Stimulated activated CD4-positive, alpha-beta T cell treated with anti-CD3 and anti-CD28 coated beads, Interleukin-4, amount 100 ng/mL, for 1 hour (primary cell): ENCODE data around the gene NRXN2.

Experiments
- DNase-seq: peaks from one replicate; pipeline ENCODE4 v3.0.0-alpha.2; 2020

NRXN2 gene

GRCh38 chr11:64758330-64759079 lies 35.5 kb upstream of the NRXN2 start:
- DNase-seq: no peak

DNA sequence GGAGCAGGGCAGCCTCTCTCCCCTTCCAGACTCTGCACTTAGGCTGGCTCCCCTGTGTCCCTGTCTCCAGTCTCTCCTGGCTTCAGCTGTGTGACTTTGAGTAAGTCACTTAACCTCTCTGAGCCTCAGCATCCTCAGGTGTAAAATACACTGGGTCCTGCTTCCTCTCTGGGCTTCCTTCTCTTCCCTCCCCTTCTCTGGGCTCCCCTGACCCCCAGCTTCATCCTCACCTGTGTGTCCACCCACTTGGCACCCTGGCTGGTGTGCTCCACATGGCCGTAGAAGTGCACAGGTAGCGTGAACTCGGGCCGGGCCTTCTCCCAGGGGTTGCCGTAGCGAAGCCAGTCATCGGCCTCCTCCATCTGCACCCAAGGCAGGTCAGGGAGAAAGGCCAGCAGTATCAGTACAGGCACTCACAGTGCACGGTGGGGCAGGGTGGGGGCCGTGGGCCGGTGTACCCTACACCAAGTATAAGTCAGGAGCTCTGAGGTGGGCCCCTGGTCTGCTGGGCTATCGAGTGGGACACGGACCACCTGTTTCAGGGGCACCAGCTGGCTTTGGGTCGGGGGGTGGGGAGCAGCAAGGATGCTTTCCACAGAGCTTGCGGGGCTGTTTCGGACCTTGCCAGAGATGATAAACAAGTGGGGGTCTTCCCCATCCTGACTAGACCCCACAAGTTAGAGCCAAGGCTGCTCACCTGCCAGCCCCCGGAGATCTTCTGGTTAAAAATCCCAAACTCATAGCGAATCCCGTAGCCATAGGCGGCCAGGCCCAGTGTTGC lies 34.7 kb upstream of the NRXN2 start:
- no peak for DNase-seq

DNA sequence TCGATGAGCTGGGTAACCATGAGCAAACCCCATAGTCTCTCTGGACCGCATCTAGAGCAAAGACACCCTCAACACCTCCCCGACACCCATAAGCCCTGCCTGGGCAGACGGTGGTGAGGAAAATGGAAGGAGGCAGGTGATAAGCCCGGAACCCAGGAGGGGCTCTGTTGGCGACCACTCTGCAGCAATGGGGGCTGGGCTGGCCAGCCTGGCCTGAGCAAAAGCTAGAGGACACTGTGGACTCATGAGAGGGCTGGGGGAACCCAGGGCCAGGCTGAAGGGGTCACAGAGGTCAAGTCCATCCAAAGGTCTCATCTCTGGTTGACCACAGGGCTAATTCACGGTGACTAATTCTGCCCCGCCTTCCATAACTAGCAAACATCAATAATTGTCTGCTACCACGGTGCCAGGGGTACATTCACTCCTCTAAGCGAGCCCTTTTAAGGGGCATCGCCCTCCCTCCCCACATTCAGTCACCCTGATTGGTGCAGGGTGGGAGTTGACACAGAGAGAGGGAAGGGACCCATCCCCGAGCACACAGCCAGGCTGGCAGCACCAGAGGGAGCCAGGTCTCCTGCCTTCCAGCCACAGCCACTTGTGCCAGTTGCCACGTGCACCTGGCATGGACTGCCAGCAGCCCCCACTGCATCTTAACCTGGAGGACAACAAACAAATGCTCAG lies 32.8 kb upstream of the NRXN2 start:
- DNase-seq: no peak

DNA sequence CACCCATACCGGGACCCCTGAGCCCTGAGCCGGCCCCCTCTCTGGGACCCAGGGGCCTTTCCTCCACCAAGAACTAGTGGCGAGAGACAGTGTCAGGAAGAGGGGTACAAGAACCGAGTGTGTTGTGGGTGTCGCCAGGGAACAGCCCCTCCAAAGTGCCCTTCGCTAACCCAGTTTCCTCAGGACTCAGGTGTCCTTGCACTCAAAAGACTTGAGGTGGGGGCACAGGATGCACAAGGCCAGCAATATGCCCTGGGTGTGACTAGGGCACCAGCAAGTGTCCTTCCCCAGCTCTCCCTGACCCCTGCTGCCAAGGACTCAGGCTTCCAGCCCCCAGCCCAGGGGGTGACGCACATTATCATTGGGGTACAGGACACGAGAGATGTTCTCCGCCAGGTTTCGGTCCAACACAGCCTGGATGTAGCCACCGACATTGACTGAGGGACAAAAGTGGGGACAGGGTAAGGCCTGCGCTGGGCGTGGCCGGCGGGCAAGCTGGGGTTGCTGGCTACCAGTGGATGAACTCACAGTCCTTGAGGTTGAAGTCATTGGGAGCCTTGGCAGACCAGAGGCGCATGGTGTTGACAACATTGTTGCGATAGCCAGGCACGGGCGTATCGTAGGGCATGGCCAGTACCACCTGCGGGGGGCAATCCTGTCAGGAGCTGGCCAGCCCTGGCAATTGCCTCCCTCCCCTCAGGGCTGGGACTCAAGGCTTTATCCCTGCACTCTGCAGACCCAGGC lies 32.1 kb upstream of the NRXN2 start:
- DNase-seq: no peak

GRCh38 chr11:64754124-64754918 lies 31.3 kb upstream of the NRXN2 start:
- DNase-seq: no peak

GRCh38 chr11:64753380-64754123 lies 30.6 kb upstream of the NRXN2 start:
- DNase-seq: no peak

DNA sequence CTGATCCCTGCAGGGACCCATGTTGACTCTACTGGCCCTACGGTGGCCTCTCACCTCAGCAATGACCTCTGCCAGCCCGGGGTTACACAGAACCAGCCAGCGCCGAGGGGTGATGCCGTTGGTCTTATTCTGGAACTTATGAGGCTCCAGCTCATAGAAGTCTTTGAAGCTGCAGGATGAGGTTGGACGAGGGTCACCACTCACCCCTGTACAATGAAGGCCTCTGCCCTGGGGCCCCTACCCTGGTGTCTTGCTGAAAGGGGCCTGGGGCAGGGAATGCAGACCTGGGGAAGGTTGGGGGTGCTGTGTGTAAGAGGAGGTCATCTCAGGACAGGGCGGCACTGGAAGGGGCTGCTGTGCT lies 30.0 kb upstream of the NRXN2 start:
- DNase-seq: no peak

- DNase-seq: no peak
Measured at GRCh38 chr11:64752175-64752970, 29.4 kb upstream of the NRXN2 start.

DNA sequence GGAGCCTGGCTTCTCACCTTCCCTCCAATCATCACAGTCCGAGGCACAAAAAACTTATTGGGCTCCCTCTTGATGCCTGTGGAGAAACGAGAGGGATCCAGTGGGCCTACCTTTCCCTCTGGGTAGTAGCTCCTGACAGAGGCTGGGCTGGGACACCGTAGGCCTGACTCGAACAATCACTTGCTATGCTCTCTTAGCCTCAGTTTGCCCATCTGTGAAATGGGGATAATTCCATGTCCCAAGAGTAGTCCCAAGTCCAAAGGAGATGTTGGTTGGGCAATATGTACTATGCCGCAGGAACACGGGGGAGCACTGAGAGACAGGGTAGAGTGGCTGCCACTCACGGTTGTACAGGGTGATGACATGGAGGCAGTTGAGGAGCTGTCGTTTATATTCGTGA lies 28.6 kb upstream of the NRXN2 start:
- DNase-seq: no peak

- DNase-seq: no peak
Measured at GRCh38 chr11:64751136-64751535, 28.1 kb upstream of the NRXN2 start.

DNA sequence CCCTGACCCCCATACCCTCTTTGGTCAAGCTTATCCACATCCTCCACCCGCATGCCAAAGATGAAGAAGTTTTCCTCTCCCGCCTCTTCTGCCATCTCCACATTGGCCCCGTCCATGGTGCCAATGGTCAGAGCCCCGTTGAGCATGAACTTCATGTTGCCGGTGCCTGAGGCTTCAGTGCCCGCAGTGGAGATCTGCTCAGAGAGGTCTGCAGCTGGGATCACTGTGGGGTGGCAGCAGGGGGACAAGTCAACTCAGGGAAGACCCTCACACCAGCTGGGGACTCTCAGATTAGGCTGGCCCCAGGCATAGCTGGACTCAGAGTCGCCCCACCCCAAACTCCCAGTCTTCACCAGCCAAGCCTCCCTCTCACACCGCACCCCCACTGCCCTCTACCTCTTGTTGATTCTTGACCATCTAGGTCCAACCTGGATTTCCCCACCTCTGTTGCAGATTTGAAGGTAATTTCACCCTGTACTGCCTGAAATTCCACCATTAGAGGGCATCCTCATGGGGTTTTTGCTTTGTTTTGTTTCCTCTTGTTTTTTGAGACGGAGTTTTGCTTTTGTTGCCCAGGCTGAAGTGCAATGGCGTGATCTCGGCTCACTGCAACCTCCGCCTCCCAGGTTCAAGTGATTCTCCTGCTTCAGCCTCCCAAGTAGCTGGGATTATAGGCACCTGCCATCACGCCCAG lies 27.5 kb upstream of the NRXN2 start:
- no peak for DNase-seq

DNA sequence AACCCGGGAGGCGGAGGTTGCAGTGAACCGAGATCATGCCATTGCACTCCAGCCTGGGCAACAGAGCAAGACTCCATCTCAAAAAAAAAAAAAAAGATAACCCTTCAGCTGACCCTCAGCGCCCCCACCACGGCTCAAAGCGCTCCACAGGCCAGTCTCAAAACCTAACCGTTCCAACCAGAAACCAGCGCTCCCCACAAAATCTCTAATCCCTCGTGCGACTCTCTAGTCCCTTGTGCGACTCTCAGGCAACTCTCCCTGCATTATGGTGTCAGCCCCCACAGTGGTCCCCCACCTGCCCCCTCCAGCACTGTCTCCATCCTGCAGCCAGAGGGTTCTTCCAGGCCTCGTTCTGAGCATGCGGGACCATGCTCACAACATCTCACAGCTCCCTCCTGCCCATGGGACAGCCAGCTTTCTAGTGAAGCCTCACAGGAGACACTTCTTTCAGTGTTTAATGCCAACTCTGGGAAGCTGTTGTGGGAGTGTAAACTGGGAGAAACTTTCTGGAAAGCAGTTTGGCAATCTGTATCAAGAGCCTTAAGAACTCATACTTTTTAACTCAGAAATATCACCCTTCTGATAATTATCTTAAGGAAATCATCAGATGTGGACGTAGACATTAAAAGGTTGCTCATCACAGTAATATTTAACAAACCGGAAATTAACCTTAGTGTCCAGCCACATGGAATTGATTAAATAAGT lies 25.1 kb upstream of the NRXN2 start:
- DNase-seq: no peak

GRCh38 chr11:64746486-64746885 lies 23.5 kb upstream of the NRXN2 start:
- DNase-seq: no peak

DNA sequence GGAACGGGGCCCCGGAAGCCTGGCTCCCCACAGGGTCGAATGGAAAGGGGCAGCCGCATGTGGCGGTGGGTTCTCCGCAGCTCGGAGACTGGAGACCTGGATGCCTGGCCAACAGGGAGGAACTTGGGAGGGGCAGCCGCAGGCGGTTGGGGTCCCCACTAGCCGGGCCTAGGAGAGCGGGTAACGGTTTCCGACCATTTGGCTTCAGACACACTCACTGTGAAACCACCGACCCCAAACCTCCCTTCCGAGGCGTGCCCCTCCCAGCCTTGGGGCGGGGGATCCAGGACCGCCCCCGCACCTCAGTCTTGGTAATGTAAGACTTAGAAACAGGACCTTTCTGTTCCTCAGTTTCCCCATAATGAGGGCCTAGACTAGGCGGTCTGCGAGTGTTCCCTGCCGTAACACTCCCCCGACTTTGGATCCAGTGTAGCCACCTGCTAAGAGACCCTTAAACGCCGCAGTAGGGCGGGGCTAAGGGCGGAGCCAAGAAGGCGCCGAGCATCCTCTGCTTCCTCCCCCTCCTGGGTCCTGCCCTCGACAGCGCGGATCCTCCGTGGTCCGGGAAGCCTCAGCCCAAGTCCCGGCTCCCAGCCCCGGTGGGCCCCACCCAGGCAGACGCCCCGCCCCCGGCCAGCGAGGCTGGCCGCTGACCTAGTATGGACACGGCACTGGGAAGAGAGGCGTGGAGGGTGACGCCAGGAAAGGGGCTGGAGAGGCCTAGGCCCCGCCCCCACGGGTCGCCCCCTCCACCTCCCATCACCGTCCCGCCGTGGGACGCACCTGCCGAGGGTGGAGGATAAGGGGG lies 22.7 kb upstream of the NRXN2 start:
- DNase-seq: peak; percentile 67

DNA sequence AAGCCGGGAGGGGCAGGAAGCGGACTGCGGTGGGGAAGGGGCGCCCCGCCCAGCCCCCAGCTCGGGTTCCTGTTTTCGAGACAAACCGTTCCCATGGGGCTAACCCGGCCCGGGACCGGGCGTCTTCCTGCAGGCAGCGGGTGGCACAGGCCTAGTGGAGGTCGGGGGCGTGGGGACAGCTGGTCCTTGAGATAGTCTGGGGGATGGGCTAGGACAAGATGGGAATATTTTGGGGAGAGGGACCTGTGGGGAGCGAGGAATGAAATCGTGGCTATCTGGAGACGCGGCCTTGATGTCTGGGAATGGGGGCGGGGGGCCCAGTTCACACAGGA lies 22.2 kb upstream of the NRXN2 start:
- DNase-seq: peak; percentile 53

DNA sequence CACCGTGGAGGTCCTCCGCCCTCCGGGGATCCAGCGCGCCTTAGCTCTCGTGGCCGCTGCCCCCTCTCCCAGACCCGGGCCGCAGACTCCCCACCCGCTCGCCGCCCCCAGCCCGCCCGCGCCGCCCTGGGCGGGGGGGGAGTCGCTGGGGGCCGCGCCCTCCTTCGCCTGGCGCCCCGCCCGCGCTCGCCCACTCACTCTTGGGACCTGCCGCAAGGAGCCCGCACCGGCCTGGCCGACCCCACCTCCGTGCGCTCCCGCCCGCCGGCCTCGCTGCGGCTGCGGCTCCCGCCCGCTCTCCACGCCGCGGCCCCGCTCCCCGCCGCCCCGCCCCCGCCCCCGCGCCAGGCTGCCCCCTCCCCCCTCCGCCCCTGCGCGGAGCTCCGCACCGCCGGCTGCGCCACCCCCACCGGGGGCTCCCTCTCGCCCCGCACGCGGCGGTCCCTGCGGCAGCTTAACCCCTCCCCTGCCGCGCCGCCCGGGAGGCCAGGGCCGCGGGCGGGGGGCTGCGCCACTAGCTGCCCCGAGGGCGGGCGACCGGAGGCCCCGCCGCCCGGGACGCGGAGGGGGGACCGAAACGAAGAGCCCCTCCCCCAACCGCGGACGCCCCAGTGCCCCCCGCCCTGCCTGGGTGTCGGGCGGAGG lies 21.7 kb upstream of the NRXN2 start:
- DNase-seq: no peak

GRCh38 chr11:64743591-64744543 lies 20.9 kb upstream of the NRXN2 start, which contains the start of gene RASGRP2:
Gene RASGRP2 (minus strand): TSS chr11:64744142. CDS start chr11:64742866, 1,276 bp downstream.
- DNase-seq: peak; percentile 80
